GM18873 (cell line): ENCODE measurements around the gene LYZL4.

Source experiments
- ATAC-seq: cut with Tn5 transposase; IDR thresholded peaks from one replicate; pipeline ENCODE4 v1.9.1; 2021; ENCODE audit warnings: mild to moderate bottlenecking, moderate library complexity, moderate number of reproducible peaks; ENCODE audit not compliant: unreplicated experiment, low FRiP score

The LYZL4 gene

DNA sequence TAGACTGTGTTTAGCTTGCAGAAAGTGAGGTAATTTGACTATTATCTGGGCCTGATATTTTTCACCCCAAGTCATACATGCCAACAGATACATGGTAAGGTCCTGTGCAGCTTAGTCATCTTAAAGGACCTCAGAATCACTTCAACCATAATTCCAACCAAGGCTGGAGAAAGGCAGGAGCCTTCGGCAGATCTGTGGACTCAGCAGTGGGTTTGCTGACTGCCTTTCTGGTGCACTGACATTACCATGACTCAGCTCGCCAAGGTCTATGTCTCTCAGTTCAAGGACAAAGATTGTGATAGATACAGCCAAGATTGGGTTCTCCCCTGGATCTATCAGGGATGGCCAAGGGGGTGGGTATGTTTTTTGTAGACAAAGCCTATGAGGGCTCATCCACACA is 32.7 kb downstream of the LYZL4 start:
- ATAC-seq: no peak

GRCh38 chr3:42376344-42376798 is 34.0 kb downstream of the LYZL4 start:
- ATAC-seq: no peak

GRCh38 chr3:42375121-42375800 is 35.1 kb downstream of the LYZL4 start:
- ATAC-seq: no peak

- no peak for ATAC-seq
These were observed 38.6 kb downstream of the LYZL4 start for GRCh38 chr3:42371776-42372175.

GRCh38 chr3:42369832-42370231 is 40.6 kb downstream of the LYZL4 start:
- no peak for ATAC-seq

- no peak for ATAC-seq
These were observed 41.1 kb downstream of the LYZL4 start for GRCh38 chr3:42369304-42369703.

DNA sequence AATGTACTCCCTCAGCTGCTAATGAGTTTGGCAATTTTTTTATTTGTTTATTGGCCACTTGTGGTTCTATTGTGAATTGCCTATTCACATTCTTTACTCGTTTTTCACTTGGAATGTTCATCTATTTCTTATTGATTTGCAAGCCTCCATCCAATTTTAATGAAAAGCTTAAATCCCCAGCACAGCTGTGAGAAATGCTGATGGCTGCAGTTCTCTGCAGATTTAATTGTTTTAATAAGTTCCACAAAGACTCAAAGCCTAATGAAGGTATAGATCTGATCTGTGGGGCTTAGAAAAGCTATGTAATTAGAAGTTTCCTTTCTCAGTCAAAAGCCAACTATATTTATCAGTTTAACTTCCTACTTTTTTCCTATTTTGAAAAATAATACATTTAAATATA is 41.5 kb downstream of the LYZL4 start:
- no peak for ATAC-seq

- ATAC-seq: no peak
These were observed 42.5 kb downstream of the LYZL4 start for GRCh38 chr3:42367903-42368302.

DNA sequence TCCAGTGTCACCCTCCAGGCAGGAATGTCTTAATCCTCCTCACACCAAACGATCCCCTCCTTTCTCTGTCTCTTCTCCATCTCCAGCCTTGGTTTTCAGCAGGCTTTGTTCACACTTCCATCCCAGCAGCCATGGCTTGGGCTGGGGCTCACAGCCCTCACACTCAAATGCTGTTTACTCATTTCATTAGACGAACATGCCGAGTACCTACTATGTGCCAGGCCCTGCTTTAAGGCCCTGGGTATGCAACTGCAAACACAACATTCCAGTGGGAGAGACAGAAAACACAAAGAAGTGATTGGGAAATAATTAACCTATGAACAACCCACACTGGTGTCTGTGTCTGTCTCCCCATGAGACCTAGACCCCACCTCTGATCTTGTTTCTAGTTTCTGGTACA is 43.9 kb downstream of the LYZL4 start:
- ATAC-seq: no peak

DNA sequence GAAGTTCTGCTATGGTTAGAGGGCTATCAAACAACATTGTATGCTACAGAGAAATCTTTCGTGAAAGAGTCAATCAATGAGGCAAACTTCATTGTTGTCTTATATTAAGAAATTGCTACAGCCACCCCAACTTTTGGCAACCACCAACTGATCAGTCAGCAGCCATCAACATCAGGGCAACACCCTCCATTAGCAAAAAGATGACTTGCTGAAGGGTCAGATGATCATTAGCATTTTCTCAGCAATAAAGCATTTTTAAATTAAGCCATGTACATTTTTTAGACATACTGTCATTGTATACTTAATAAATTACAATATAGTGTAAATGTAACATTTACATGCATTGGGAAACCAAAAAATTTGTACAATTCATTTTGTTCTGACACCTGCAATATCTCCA is 53.1 kb downstream of the LYZL4 start:
- ATAC-seq: no peak

DNA sequence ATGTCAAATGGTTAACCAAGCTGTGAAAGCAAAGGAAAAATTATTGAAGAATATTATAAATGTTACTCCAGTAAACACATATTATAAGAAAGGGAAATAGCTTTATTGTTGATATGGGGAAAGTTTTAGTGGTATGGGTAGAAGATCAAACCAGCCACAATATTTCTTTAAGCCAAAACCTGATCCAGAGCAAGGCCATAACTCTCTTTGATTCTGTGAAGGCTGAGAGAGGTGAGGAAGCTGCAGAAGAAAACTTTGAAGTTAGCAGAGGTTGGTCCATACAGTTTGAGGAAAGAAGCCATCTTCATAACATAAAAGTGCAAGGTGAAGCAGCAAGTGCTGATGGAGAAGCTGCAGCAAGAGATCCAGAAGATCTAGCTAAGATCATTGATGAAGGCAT is 54.8 kb downstream of the LYZL4 start:
- no peak for ATAC-seq

DNA sequence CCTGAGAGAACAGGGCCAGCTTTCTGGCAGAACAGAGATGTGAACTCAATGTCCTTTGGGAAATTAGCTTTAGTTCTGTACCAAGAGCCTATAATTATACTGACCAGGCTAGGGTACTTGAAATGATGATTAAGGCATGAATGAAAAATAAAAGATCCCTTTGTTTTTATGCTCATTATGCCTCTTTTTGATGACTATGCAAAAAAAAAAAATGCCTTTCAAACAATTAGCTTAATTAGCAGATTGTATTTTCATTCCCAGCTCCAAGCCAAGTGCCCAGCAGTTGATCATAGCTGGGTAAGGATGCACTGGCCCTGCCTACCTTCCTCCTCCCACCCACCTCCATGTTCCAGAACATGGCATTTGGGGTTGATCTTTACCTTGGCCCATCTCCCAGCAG is 56.8 kb downstream of the LYZL4 start:
- ATAC-seq: no peak

DNA sequence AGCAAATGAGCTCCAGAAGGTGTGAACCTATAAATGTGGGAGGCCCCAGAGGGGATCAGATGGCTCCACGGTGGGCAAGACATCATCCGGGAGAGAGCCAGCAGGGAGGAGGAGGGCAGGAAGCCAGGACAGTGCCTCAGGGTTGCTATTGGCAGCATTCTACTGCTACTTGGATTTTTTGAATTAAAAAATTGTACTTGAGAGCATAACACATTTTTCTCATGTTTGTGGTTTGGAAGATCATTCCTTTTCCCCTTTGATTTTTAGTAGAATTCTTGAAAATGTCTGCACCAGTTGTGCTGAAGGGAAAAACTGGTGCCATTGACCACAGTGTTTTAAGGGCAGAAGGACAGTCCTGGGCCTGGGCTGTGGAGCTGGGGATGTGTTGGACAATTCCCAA is 59.2 kb downstream of the LYZL4 start:
- ATAC-seq: no peak

- no peak for ATAC-seq
These were observed 60.4 kb downstream of the LYZL4 start for GRCh38 chr3:42349765-42350594.

DNA sequence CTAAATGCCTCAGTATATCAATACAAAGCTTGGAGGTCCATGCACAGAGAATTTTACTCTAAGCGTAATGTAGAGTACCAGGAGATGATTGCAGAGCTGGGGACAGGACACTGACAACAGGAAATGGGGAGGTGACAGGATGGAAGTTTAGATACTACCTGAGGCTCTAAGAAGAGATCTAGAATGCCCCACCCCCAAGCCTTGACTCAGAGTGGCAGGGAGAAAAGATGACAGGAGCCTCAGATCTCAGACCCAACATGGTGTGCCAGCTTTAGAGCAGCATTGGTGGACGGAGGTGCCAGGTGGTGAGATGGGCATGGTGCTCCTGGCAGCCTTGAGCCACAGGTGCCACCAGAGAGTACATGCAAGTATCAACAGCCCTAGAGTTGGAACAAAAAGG is 62.5 kb downstream of the LYZL4 start:
- no peak for ATAC-seq
